Parietal lobe (tissue), 2 donors: ENCODE measurements around the gene SPINT3. TPM values are rescaled to one million over a fixed set of nuclear protein-coding genes. Genes with fewer than 3 reads are reported as not detected.

Experiments used
- small RNA-seq: library from RNA; depleted of rRNA; stranded (forward); fragments of <200 nt; gene quantifications from one replicate; pipeline ENCODE3, GENCODE V24; 2014; ENCODE audit warnings: low replicate concordance
- total RNA-seq: library from RNA; depleted of rRNA; stranded (reverse); fragments of >200 nt; gene quantifications from one replicate; pipeline ENCODE4 v1.2.3, GENCODE V29; 2014

The SPINT3 gene
- total RNA-seq: not detected

DNA sequence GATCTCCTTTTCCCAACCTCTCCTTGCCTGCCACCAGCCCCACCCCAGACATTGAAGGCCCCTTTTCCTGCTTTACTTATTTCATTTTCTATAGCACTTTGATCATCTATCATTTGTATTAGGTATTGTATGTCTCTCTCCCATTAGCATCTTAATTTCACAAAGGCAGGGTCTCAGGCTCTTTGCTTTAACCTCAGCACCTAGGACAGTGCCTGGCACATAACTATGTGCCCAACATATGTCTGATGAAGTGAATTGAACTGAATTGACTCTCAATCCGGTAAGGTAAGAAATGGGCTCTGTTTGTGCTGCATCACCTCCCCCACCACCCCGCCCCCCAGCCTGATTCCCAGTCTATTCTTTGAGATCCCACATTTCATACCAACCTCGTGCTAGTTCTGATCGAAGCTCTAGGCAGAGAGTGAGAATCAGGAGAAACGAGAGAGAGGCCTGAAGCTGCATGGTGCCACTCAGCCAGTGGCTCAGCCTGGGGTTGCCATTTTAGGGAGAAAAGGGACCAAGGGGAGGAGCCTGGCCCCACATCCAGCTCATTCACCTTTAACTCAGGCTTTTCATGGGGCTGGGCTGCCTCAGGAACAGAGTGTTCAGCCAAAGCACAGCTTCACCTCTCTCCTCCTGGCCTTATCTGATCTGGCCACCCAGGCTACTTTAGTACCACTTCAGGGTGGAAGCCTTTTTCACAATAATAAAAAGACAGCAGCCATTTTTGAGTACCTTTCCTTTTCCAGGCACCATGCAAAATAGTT lies at the start of gene SPINT3:
Gene SPINT3 (minus strand): TSS at position 476 of the 767 bp plus-strand sequence. CDS start 14 bp downstream, at position 462.

GRCh38 chr20:45547206-45547770 lies 31.9 kb upstream of the SPINT3 start, which contains the start of gene EPPIN:
Gene EPPIN (minus strand): TSS chr20:45547401. CDS start chr20:45547357, 44 bp downstream.

GRCh38 chr20:45539382-45539781 lies 24.0 kb upstream of the SPINT3 start, which contains the start of gene WFDC6:
Gene WFDC6 (minus strand): TSS chr20:45539482. CDS start chr20:45539407, 75 bp downstream.

GRCh38 chr20:45469336-45470261 lies 45.8 kb downstream of the SPINT3 start, which contains the start of gene WFDC2:
Gene WFDC2 (plus strand): TSS chr20:45469753. CDS start chr20:45469782, 29 bp downstream.

Small RNA genes within 50 kb of the gene (small RNA-seq; reads per million reads assigned to genes)
- not detected for gene AL031663.1
- gene HSPD1P21: not detected
- not detected for gene RNA5SP485

Other genes with a start within 250 kb of the SPINT3 start
- not detected for gene RBPJL, start 208.8 kb downstream of the SPINT3 start, total RNA-seq
- gene MATN4, start 207.3 kb downstream of the SPINT3 start, total RNA-seq: not detected
- 0.94 TPM for gene SDC4, start 167.2 kb downstream of the SPINT3 start, total RNA-seq
- gene SYS1, start 152.5 kb downstream of the SPINT3 start, total RNA-seq: 39.1 TPM
- 1.9 TPM for gene TP53TG5, start 137.3 kb downstream of the SPINT3 start, total RNA-seq
- 13.1 TPM for gene DBNDD2, start 107.3 kb downstream of the SPINT3 start, total RNA-seq
- 27.2 TPM for gene PIGT, start 99.5 kb downstream of the SPINT3 start, total RNA-seq
- gene WFDC2, start 45.9 kb downstream of the SPINT3 start, total RNA-seq: 4.4 TPM
- not detected for gene WFDC6, start 23.9 kb upstream of the SPINT3 start, total RNA-seq
- gene EPPIN, start 31.8 kb upstream of the SPINT3 start, total RNA-seq: not detected
- not detected for gene WFDC8, start 63.7 kb upstream of the SPINT3 start, total RNA-seq
- gene WFDC10A, start 114.1 kb upstream of the SPINT3 start, total RNA-seq: not detected
- not detected for gene WFDC9, start 115.7 kb upstream of the SPINT3 start, total RNA-seq
- not detected for gene WFDC11, start 154.6 kb upstream of the SPINT3 start, total RNA-seq
- not detected for gene WFDC13, start 186.4 kb upstream of the SPINT3 start, total RNA-seq
- not detected for gene WFDC10B, start 189.4 kb upstream of the SPINT3 start, total RNA-seq
- gene SPINT4, start 206.7 kb upstream of the SPINT3 start, total RNA-seq: not detected